Mucosa of rectum (tissue), 2 donors: ENCODE data around the gene LSM6.

ENCODE experiments used
- H3K27ac ChIP-seq, 2 donors: one replicate each; pipeline ENCODE4 v1.7.0; 2013; ENCODE audit warnings: inconsistent platforms in 2 of 2, low read depth in 2 of 2, low read length in 2 of 2
- H3K27me3 ChIP-seq, 2 donors: one replicate each; pipeline ENCODE4 v1.7.0; 2013; ENCODE audit warnings: low read length in 2 of 2; ENCODE audit not compliant: control insufficient read depth in 2 of 2, insufficient read depth in 2 of 2
- H3K36me3 ChIP-seq, 2 donors: one replicate each; pipeline ENCODE4 v1.7.0; 2013; ENCODE audit warnings: low read length in 2 of 2; ENCODE audit not compliant: control insufficient read depth in 2 of 2, insufficient read depth in 2 of 2
- H3K4me1 ChIP-seq, 2 donors: one replicate each; pipeline ENCODE4 v1.7.0; 2013; ENCODE audit warnings: low read length in 2 of 2, mild to moderate bottlenecking in 1 of 2; ENCODE audit not compliant: control insufficient read depth in 2 of 2, insufficient read depth in 2 of 2
- H3K4me3 ChIP-seq, 2 donors: one replicate each; pipeline ENCODE4 v1.7.0; 2013; ENCODE audit warnings: low read length in 2 of 2
- H3K9ac ChIP-seq, 2 donors: one replicate each; pipeline ENCODE4 v1.7.0; 2013; ENCODE audit warnings: low read length in 2 of 2, low read depth in 1 of 2, mild to moderate bottlenecking in 1 of 2
- H3K9me3 ChIP-seq, 2 donors: one replicate each; pipeline ENCODE4 v1.7.0; 2013; ENCODE audit warnings: low read length in 2 of 2; ENCODE audit not compliant: control insufficient read depth in 2 of 2
- donor health status: healthy.
- donor health status: Normal muscosa, but diverticular disease.

The LSM6 gene

GRCh38 chr4:146175541-146176453 is at the start of gene LSM6:
TSS of gene LSM6 (plus strand) at chr4:146175718. CDS start at chr4:146182922, 7,204 bp downstream.
- peak within 1 kb of the TSS; percentile 82 to 91 for H3K4me3 ChIP-seq
- H3K4me1 ChIP-seq: peaks cover 9 to 10% of the 10 kb centered on the region in 2 donors
- no peaks in the 10 kb centered on the region for H3K9me3 ChIP-seq
- peak within 1 kb of the TSS; percentile 78 to 88 for H3K9ac ChIP-seq
- H3K27ac ChIP-seq: peak within 1 kb of the TSS; percentile 84 to 88
- no peaks in the 10 kb centered on the region for H3K36me3 ChIP-seq
- H3K27me3 ChIP-seq: no peaks in the 10 kb centered on the region

GRCh38 chr4:146132445-146132844 is 43.1 kb upstream of the LSM6 start:
- Histone ChIP-seq H3K27ac (no peak overlapping the region), H3K36me3 (no peaks in the 10 kb centered on the region), H3K4me3 (no peak overlapping the region), H3K27me3 (no peaks in the 10 kb centered on the region), H3K9ac (no peak overlapping the region), H3K4me1 (peaks cover 0 to 5% of the 10 kb centered on the region in 2 donors), H3K9me3 (peaks cover 0 to 2% of the 10 kb centered on the region in 2 donors)

- Histone ChIP-seq H3K4me3 (no peak overlapping the region), H3K4me1 (peaks cover 0 to 5% of the 10 kb centered on the region in 2 donors), H3K27ac (no peak overlapping the region), H3K27me3 (no peaks in the 10 kb centered on the region), H3K9me3 (peaks cover 0 to 2% of the 10 kb centered on the region in 2 donors), H3K36me3 (no peaks in the 10 kb centered on the region), H3K9ac (no peak overlapping the region)
Measured at GRCh38 chr4:146134761-146135445, 40.6 kb upstream of the LSM6 start.

GRCh38 chr4:146135941-146136340 is 39.6 kb upstream of the LSM6 start:
- Histone ChIP-seq H3K9me3 (peaks cover 0 to 2% of the 10 kb centered on the region in 2 donors), H3K27me3 (no peaks in the 10 kb centered on the region), H3K4me1 (peaks cover 0 to 5% of the 10 kb centered on the region in 2 donors), H3K9ac (no peak overlapping the region), H3K27ac (no peak overlapping the region), H3K36me3 (no peaks in the 10 kb centered on the region), H3K4me3 (no peak overlapping the region)

GRCh38 chr4:146142768-146143167 is 32.8 kb upstream of the LSM6 start:
- no peaks in the 10 kb centered on the region for H3K36me3 ChIP-seq
- no peak overlapping the region for H3K4me3 ChIP-seq
- no peaks in the 10 kb centered on the region for H3K9me3 ChIP-seq
- H3K9ac ChIP-seq: no peak overlapping the region
- H3K27me3 ChIP-seq: no peaks in the 10 kb centered on the region
- no peaks in the 10 kb centered on the region for H3K4me1 ChIP-seq
- no peak overlapping the region for H3K27ac ChIP-seq

GRCh38 chr4:146143888-146144287 is 31.6 kb upstream of the LSM6 start:
- Histone ChIP-seq H3K9me3 (no peaks in the 10 kb centered on the region), H3K27me3 (no peaks in the 10 kb centered on the region), H3K27ac (no peak overlapping the region), H3K4me1 (no peaks in the 10 kb centered on the region), H3K9ac (no peak overlapping the region), H3K36me3 (no peaks in the 10 kb centered on the region), H3K4me3 (no peak overlapping the region)

GRCh38 chr4:146146918-146147317 is 28.6 kb upstream of the LSM6 start:
- Histone ChIP-seq H3K4me3 (no peak overlapping the region), H3K4me1 (no peaks in the 10 kb centered on the region), H3K9ac (no peak overlapping the region), H3K27ac (no peak overlapping the region), H3K36me3 (no peaks in the 10 kb centered on the region), H3K27me3 (no peaks in the 10 kb centered on the region), H3K9me3 (no peaks in the 10 kb centered on the region)

- H3K27me3 ChIP-seq: no peaks in the 10 kb centered on the region
- no peak overlapping the region for H3K9ac ChIP-seq
- H3K4me3 ChIP-seq: no peak overlapping the region
- no peaks in the 10 kb centered on the region for H3K4me1 ChIP-seq
- H3K27ac ChIP-seq: no peak overlapping the region
- H3K9me3 ChIP-seq: no peaks in the 10 kb centered on the region
- H3K36me3 ChIP-seq: no peaks in the 10 kb centered on the region
Measured at GRCh38 chr4:146148021-146148420, 27.5 kb upstream of the LSM6 start.

GRCh38 chr4:146154057-146154456 is 21.5 kb upstream of the LSM6 start:
- Histone ChIP-seq H3K27me3 (no peaks in the 10 kb centered on the region), H3K4me3 (no peak overlapping the region), H3K9me3 (no peaks in the 10 kb centered on the region), H3K27ac (no peak overlapping the region), H3K4me1 (peaks cover 0 to 2% of the 10 kb centered on the region in 2 donors), H3K36me3 (no peaks in the 10 kb centered on the region), H3K9ac (no peak overlapping the region)

- no peaks in the 10 kb centered on the region for H3K27me3 ChIP-seq
- H3K27ac ChIP-seq: no peak overlapping the region
- no peak overlapping the region for H3K4me3 ChIP-seq
- no peak overlapping the region for H3K9ac ChIP-seq
- H3K4me1 ChIP-seq: peaks cover 2 to 3% of the 10 kb centered on the region in 2 donors
- H3K9me3 ChIP-seq: no peaks in the 10 kb centered on the region
- no peaks in the 10 kb centered on the region for H3K36me3 ChIP-seq
Measured at GRCh38 chr4:146155152-146155724, 20.3 kb upstream of the LSM6 start.
